Measurements from ENCODE around the gene CAB39.

CAB39 gene

DNA sequence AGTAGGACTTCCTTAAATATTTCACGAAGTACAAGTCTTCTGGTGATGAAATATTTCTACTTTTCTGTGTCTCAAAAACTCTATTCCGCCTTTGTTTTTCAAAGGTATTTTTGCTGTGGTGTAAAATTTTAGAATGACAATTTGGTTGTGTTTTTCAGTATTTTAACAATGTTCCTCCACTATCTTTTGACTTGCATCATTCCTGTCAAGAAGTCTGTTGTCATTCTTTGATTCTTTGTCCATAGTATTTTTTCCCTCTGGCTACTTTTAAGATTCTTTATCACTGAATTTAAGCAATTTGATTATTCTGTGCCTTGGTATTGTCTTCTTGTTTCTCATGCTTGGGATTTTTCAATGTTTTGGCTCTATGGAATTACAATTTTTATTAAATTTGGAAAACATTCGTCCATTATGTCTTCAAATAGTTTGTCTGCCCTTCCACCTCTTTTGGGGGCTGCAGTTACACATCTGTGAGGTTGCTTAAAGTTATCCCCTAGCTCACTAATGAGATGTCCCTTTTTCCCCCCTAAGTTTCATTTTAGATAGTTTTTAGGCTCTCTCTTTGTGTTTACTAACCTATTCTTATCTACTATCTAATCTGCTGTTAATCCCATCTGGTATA lies 76.0 kb downstream of the CAB39 start:
- DNase-seq, result no peak

DNA sequence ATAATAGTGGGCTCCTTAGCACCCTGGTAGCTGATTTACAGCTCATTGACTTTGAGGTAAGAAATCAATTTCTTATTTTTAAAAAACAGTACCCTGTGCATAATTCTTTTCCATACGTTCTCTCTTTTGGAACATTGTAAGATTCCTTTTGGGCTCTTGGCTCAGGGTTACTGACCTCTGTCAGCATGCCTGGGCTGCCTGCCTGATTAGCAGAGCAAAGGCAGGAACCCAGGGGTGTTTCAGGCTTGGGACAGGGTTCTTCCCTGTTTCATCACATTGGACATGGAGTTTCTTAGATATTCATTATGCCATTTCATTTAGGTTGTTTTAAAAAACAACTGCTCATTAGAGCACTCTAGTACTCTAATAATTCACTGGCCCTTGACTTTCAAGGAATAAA lies 78.3 kb downstream of the CAB39 start:
- DNase-seq, result no peak

GRCh38 chr2:230793572-230794359 lies 81.1 kb downstream of the CAB39 start:
- DNase-seq, result peak; percentile 33 to 76

DNA sequence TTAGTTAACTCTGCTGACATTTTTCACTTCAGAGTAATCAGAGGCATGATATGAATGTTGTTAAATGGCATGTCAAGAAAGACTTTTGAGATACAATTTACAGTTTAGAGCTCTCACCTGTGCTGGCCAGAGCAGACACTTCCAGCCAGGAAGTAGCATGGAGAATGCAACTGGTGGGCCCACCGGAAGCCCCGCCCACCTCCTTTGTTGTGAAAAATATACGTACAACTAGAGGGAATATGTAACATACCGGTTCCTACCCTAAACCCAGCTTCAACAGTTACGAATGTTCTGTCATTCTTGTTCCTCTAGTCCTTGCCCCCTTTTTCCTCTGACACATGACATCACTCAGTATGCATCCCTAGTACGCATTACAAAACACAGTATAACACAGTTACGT lies 81.9 kb downstream of the CAB39 start:
- DNase-seq, result no peak

- DNase-seq, result no peak
These were observed 83.2 kb downstream of the CAB39 start for GRCh38 chr2:230795856-230796255.

- DNase-seq, result no peak
These were observed 83.7 kb downstream of the CAB39 start for GRCh38 chr2:230796280-230796862.

GRCh38 chr2:230797515-230798495 lies 85.2 kb downstream of the CAB39 start:
- peak in 1 of 2 experiments; percentile 13 for DNase-seq

DNA sequence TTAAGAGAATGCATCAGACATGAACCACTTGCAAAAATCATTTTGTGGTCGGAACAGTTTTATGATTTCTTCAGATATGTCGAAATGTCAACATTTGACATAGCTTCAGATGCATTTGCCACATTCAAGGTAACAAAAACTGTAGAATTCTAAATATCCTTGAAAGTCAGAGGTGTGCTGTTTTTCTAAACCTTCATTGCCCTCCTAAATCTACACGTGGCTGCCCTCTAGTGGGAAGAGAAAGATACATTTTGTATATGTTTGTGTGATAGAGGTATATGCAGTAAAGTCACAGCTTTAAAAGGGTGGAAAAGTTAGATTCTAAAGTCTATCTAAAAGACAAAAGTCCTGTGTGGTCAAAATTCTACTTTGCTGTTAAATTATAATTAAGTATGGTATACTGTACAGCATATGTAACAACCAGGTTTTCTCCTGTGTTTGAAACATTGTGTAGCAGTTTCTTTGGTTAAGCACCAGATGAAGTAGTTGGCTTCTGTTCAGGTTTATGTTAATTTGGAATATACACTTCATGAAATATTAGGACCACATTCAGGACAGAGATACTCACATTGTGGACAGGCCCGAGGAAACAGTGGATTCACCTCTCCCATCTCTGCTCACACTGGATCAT lies 86.2 kb downstream of the CAB39 start:
- DNase-seq, result peak in 1 of 2 experiments; percentile 25

- DNase-seq, result no peak
These were observed 92.8 kb downstream of the CAB39 start for GRCh38 chr2:230805353-230806017.

- no peak for DNase-seq
These were observed 95.1 kb downstream of the CAB39 start for GRCh38 chr2:230807729-230808128.

DNA sequence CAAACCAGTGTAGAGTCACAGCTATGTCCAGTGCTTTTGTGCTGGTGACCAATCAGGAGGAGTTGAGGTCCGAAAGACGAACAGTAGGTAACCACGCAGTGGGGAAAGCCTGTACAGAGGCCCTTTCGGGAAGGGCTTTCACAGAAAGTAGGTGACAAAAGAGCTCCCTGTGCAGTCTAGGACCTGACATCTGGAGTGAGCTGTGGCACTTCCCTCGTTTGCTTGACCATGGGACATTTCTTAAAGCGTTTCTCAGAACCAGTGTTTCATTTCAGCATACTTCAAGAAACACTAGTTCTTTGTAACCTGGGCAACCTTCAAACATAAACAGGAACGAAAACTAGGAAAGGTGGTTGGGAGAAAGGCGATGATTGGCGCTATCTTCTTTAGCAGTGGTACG lies 96.4 kb downstream of the CAB39 start:
- DNase-seq, result no peak

DNA sequence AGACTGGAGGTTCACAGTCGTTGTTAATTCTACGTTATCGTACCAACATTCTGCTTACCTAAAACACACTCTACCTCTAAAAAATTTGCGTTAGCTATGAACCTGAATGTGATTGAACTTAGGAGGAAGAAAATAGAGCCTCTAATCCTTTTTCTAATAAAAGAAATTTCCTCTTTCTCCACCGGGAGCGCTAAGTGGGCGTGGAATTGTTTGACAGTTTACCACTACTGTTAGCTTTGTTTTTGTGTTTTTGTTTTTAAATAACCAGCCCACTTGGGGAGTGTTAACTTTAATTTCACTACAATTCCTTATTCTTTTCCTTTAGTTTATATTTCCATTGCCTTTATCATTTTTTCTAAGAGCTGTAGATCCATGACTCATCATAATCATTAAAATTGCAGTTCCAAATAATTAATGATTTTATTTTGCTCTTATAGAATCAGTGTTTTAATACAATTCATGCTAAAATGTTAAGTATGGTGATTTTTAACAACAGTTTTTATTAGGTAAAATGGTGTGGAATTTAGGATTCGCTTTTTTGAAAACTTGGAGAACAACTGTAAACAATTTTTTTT lies 97.1 kb downstream of the CAB39 start:
- no peak for DNase-seq

GRCh38 chr2:230811508-230811907 lies 98.9 kb downstream of the CAB39 start:
- no peak for DNase-seq

DNA sequence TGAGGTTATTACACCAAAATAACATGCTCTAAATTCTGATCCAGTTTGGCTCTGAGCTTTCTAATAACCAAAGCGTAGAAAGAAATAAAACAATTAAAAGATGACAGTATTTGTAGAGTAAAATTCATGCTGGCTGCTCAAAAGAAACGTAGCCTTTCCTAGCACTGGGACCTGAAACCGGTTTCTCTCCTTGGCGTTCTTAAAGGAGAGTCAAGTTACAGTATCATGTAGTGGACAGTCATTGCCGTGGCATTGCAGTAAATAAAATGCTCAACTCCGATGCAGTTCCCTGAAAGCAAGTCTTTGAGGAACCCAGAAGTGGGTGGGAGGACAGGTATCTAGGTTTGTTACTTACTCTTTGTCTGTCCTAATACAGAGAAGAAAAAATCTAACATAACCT lies 99.4 kb downstream of the CAB39 start:
- no peak for DNase-seq

GRCh38 chr2:230814616-230815015 lies 102.0 kb downstream of the CAB39 start:
- DNase-seq, result no peak

DNA sequence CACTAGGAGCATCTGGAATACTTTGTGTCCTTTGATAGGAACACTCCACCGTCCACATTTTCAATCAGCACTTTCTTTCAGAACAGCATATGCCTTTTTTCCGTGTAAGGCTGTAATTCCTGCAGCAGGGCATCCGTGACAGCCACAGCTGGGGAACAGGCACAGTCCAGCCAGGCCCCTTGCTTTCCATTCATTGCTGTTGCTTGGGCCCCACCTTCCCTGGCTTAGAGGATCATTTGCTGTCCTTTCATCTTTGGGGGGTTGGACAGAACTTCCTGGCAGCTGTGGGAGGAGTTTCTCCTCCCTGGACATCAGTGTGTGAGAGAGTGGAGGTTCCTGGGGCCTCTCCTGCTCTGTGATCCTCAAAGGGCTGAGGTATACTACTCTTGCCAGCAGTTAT lies 102.4 kb downstream of the CAB39 start:
- DNase-seq, result no peak

- DNase-seq, result no peak
These were observed 104.1 kb downstream of the CAB39 start for GRCh38 chr2:230816735-230817134.

DNA sequence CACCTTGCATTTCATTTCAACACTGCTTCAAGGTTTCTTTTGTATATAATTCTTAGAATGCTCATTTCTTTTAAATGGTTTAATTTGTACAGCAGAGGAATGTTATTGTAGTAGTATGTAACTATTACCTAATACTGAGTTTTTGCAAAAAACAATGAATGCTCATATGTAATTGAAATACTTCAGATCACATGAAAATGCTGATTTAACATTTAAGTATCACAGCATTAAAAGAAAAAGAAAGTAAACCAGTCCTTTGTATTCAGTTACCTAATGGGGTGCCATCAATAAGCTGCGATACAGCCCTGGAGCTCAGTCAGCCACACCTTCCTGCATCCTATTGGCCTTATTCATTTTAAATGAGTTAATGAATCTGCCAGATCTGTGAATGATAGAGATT lies 106.8 kb downstream of the CAB39 start:
- no peak for DNase-seq

GRCh38 chr2:230821261-230821990 lies 108.8 kb downstream of the CAB39 start:
- no peak for DNase-seq

- DNase-seq, result no peak
These were observed 109.4 kb downstream of the CAB39 start for GRCh38 chr2:230821991-230822520.
